PC-9 (cell line): ENCODE results near the gene PDF. TPM values are rescaled to one million over a fixed set of nuclear protein-coding genes. Genes with fewer than 3 reads are reported as not detected.
A peak's percentile ranks its signal among the peaks of the same experiment; 100 is the strongest.

ENCODE experiments used
- BruUV-seq: library from RNA; stranded (reverse); fragments of 400-500 nt; replicated peaks from 2 replicates; lab custom pipeline; 2021; lab: Mats Ljungman, UMichigan
- CTCF ChIA-PET: fragments of 300-600 bp; sonication (Branson Sonifier 250); formaldehyde crosslinking; loops from one replicate; lab custom pipeline; 2022; ENCODE audit warnings: antibody characterized with exemption; lab: Charles Lee
- POLR2A ChIA-PET: fragments of 300-600 bp; sonication (Branson Sonifier 250); formaldehyde crosslinking; loops from one replicate; lab custom pipeline; 2022; ENCODE audit warnings: antibody characterized with exemption; ENCODE audit not compliant: unreplicated experiment; lab: Charles Lee
- DNase-seq, 2 experiments: peaks; one replicate each; pipeline versions ENCODE4 v3.0.0 to v3.0.0-alpha.2; 2015 to 2022; ENCODE audit warnings: mixed read lengths in 1 of 2
- H2AFZ ChIP-seq: fragments of 200-600 bp; sonication (generic); 2 replicates; pipeline ENCODE4 v1.8.1; 2017; ENCODE audit warnings: antibody characterized with exemption
- H3F3A ChIP-seq: fragments of 200-600 bp; sonication (generic); 2 replicates; pipeline ENCODE4 v1.8.1; 2017; ENCODE audit warnings: antibody characterized with exemption, mild to moderate bottlenecking, low read depth; ENCODE audit not compliant: insufficient read depth
- H3K27ac ChIP-seq: fragments of 200-600 bp; sonication (generic); 2 replicates; pipeline ENCODE4 v1.6.1; 2016; ENCODE audit warnings: mixed run types
- H3K27me3 ChIP-seq: fragments of 200-600 bp; sonication (generic); 2 replicates; pipeline ENCODE4 v1.6.1; 2016; ENCODE audit warnings: low read depth, mixed run types; ENCODE audit not compliant: insufficient read depth
- H3K36me3 ChIP-seq: fragments of 200-600 bp; sonication (generic); 2 replicates; pipeline ENCODE4 v1.6.1; 2016; ENCODE audit warnings: low read depth, mixed run types
- H3K4me1 ChIP-seq: fragments of 200-600 bp; sonication (generic); replicated peaks from 2 replicates; pipeline ENCODE4 v1.6.1; 2016; ENCODE audit warnings: mixed run types; ENCODE audit not compliant: insufficient read depth
- H3K4me2 ChIP-seq: fragments of 200-600 bp; sonication (generic); 2 replicates; pipeline ENCODE4 v1.6.1; 2017; ENCODE audit warnings: mixed run types
- H3K4me3 ChIP-seq: fragments of 200-600 bp; sonication (generic); 2 replicates; pipeline ENCODE4 v1.6.1; 2016; ENCODE audit warnings: mixed run types
- H3K79me2 ChIP-seq: fragments of 200-600 bp; sonication (generic); 2 replicates; pipeline ENCODE4 v1.6.1; 2017; ENCODE audit warnings: low read depth, mixed run types
- H3K9me2 ChIP-seq: fragments of 200-600 bp; sonication (generic); 2 replicates; pipeline ENCODE4 v1.8.1; 2017; ENCODE audit warnings: mild to moderate bottlenecking; ENCODE audit not compliant: insufficient read depth
- H3K9me3 ChIP-seq: fragments of 200-600 bp; sonication (generic); 2 replicates; pipeline ENCODE4 v1.8.1; 2016; ENCODE audit warnings: low read depth; ENCODE audit not compliant: insufficient read depth
- H4K20me1 ChIP-seq: fragments of 200-600 bp; sonication (generic); 2 replicates; pipeline ENCODE4 v1.8.1; 2017; ENCODE audit not compliant: insufficient read depth
- CTCF ChIP-seq: fragments of 200-600 bp; sonication (generic); conservative IDR thresholded peaks from 2 replicates; pipeline ENCODE4 v1.6.1; 2017; ENCODE audit warnings: mixed run types, antibody characterized with exemption, mild to moderate bottlenecking, moderate library complexity
- EZH2 ChIP-seq: fragments of 200-600 bp; sonication (generic); IDR thresholded peaks from 2 replicates; pipeline ENCODE4 v1.8.0; 2017; ENCODE audit warnings: antibody characterized with exemption, low read depth
- intact Hi-C: fragments of 100-400 bp; cut with micrococcal nuclease; formaldehyde crosslinking; loops from one replicate; pipeline ENCODE4 v1.10.0; 2022; ENCODE audit not compliant: unreplicated experiment
- total RNA-seq: library from RNA; stranded (reverse); gene quantifications from 2 replicates; pipeline ENCODE4 v1.2.3, GENCODE V29; 2021

The PDF gene
- total RNA-seq, 1 experiment from 2014 or later, result 16.7 TPM

- no peak for TF ChIP-seq CTCF
- no peak for TF ChIP-seq EZH2
Measured at GRCh38 chr16:69338557-69339288, 8.3 kb upstream of the PDF start.

DNA sequence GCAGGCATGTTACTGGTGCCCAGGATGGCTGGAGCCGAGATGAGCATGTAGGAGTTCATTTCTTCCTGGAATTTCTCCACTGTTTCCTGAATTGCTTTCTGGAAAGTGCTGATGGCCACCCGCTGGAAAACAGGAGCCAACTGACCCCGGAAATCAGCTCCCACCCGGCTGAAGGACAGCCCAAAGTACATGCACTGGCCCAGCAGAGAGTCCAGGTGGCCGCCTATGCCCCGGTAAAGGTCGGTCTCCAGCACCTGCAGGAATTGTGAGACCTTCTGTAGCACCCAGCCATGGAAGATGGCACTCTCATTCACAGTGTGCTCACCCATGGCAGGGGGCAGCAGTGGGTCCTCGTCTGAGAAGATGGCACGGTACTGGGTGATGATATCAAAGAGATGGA, 4.3 kb upstream of the PDF start:
- POLR2A ChIA-PET, result no interaction called here
- no peaks in the 10 kb centered on the region for H3K9me2 ChIP-seq

More at GRCh38 chr16:69338557-69339288, 8.3 kb upstream of the PDF start:
- Histone ChIP-seq H3K36me3 (peaks cover 38% of the 10 kb centered on the region), H3K9me3 (no peaks in the 10 kb centered on the region), H4K20me1 (0 out of 2 replicates have a peak, but pooled peaks cover 4% of the 10 kb centered on the region), H3K4me3 (peak overlapping the region; percentile 88), H3K4me1 (peaks cover 16% of the 10 kb centered on the region), H2AFZ (peak overlapping the region; percentile 89), H3K9me2 (no peaks in the 10 kb centered on the region), H3K27ac (peak overlapping the region; percentile 73), H3K79me2 (peaks cover 48% of the 10 kb centered on the region), H3F3A (peaks cover 38% of the 10 kb centered on the region), H3K4me2 (peak overlapping the region; percentile 88), H3K27me3 (no peaks in the 10 kb centered on the region)
- BruUV-seq, result TSS peak; percentile 67
- POLR2A ChIA-PET, result interaction anchor here (0.6 to 0.7 kb wide), 2 partner anchors 9 to 191 kb away, joined by 4 read pairs; no protein-coding TSS in a partner anchor
- DNase-seq, result no peak
- intact Hi-C loops, result loop anchor here (1.0 to 10.0 kb wide), 2 partner anchors 8 to 426 kb away; partner anchors contain the start of genes PDF and WWP2
- CTCF ChIA-PET, result interaction anchor here (0.7 kb wide), 1 partner anchor 19 kb away, joined by 3 read pairs; no protein-coding TSS in a partner anchor

More for the DNA sequence above, 4.3 kb upstream of the PDF start:
- Histone ChIP-seq H2AFZ (no peak overlapping the region), H3K4me3 (no peak overlapping the region), H4K20me1 (no peaks in the 10 kb centered on the region), H3K27me3 (no peaks in the 10 kb centered on the region), H3K4me1 (peaks cover 18% of the 10 kb centered on the region), H3K79me2 (peaks cover 25% of the 10 kb centered on the region), H3K9me3 (no peaks in the 10 kb centered on the region), H3K27ac (no peak overlapping the region), H3K4me2 (no peak overlapping the region), H3K36me3 (peaks cover 20% of the 10 kb centered on the region; the same call in 1 of the 2 replicates), H3F3A (peaks cover 24% of the 10 kb centered on the region; the same call in 1 of the 2 replicates)
- no peak for DNase-seq
- TF ChIP-seq CTCF (no peak), EZH2 (no peak)
- CTCF ChIA-PET, result no interaction called here
- BruUV-seq, result no TSS peak
- intact Hi-C loops, result loop anchor here (10.0 kb wide), 1 partner anchor 430 kb away; the partner anchor contains the start of gene WWP2
